ENCODE data around the gene DRC3.
"Not testable (repeated sequence)": the region's sequence is repeated elsewhere in the genome, so short reads cannot be mapped to it uniquely, and the experiment has no call there.

The DRC3 gene

GRCh38 chr17:17972126-17972951 lies at the start of gene DRC3, which contains the start of gene TOM1L2:
DRC3 (plus strand) TSS chr17:17972862; CDS start chr17:17977599, 4,737 bp downstream.
TOM1L2 (minus strand) TSS chr17:17972400; CDS start chr17:17972313, 87 bp downstream.
- peak; percentile 100 for DNase-seq

GRCh38 chr17:17924131-17924856 lies 48.4 kb upstream of the DRC3 start:
- DNase-seq = no peak

- DNase-seq = no peak
Observed at GRCh38 chr17:17924857-17925250, 47.8 kb upstream of the DRC3 start.

GRCh38 chr17:17926036-17926435 lies 46.6 kb upstream of the DRC3 start:
- DNase-seq = no peak

- no peak for DNase-seq
Observed at GRCh38 chr17:17926840-17927449, 45.7 kb upstream of the DRC3 start.

- DNase-seq = no peak
Observed at GRCh38 chr17:17928398-17929287, 44.0 kb upstream of the DRC3 start.

GRCh38 chr17:17929655-17930380 lies 42.8 kb upstream of the DRC3 start:
- DNase-seq = no peak

GRCh38 chr17:17930674-17931073 lies 42.0 kb upstream of the DRC3 start:
- no peak for DNase-seq

- no peak for DNase-seq
Observed at GRCh38 chr17:17931159-17931558, 41.5 kb upstream of the DRC3 start.

GRCh38 chr17:17933775-17934174 lies 38.9 kb upstream of the DRC3 start:
- no peak for DNase-seq

GRCh38 chr17:17934214-17934613 lies 38.4 kb upstream of the DRC3 start:
- no peak for DNase-seq

- no peak for DNase-seq
Observed at GRCh38 chr17:17934806-17935205, 37.9 kb upstream of the DRC3 start.

- no peak for DNase-seq
Observed at GRCh38 chr17:17935321-17936271, 37.1 kb upstream of the DRC3 start.

GRCh38 chr17:17937201-17937853 lies 35.3 kb upstream of the DRC3 start:
- no peak for DNase-seq

GRCh38 chr17:17937958-17938357 lies 34.7 kb upstream of the DRC3 start:
- no peak for DNase-seq

- no peak for DNase-seq
Observed at GRCh38 chr17:17938388-17939107, 34.1 kb upstream of the DRC3 start.

- not testable (repeated sequence) for DNase-seq
Observed at GRCh38 chr17:17939941-17940340, 32.7 kb upstream of the DRC3 start.

- DNase-seq = no peak
Observed at GRCh38 chr17:17940441-17940911, 32.2 kb upstream of the DRC3 start.

GRCh38 chr17:17941015-17941414 lies 31.6 kb upstream of the DRC3 start:
- DNase-seq = no peak
